ENCODE measurements around the gene PTTG1IP. TPM values are rescaled to one million over a fixed set of nuclear protein-coding genes. Genes with fewer than 3 reads are reported as not detected.
A peak's percentile ranks its signal among the peaks of the same experiment; 100 is the strongest.

The PTTG1IP gene
- total and polyA plus RNA-seq, 10 of the 15 experiments (the other 5 are each of a cell fraction or from before 2014, with no cell fraction given) = 2.4 to 56.4 (median 44.4) TPM

DNA sequence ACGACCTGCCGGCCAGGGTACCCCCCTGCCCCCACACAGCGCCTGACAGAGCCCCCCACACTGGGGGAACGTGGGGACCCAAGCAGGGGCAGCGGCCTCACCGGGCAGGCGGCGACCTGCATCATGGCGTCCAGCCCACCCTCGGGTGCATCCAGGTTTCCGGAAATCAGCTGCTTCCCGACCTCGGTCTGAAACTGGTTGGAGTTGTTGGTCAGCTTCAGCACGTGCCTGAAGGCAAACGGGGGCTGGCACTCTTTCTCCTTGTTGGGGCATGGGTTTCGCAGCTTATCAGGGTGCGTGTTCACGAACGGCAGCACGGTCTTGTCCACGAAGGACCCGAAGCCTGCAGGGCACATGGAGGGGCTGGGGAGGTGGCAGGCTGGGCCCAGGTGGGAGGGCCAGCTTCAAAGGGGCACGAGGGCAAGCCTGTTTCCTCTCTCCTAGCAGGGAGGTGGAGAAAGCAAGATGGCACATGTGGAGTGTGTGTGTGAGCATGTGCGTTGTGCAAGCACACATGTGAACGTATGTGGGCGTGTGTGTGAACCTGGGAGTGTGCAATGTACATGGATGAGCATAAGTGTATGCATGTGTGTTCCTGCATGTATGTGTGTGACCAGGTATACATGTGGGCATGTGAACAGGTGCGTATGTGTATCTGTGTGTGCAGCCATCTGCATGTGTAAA lies 28.0 kb upstream of the PTTG1IP start:
- Histone ChIP-seq H3K36me3 (ENCODE audit: control insufficient read depth in 2 of 2, insufficient read depth in 2 of 2, low read length in 1 of 2) (peaks cover 14 to 59% of the 10 kb centered on the region in 2 experiments), H3K27ac (ENCODE audit: control insufficient read depth, insufficient read depth) (no peak overlapping the region), H3K79me2 (ENCODE audit: control insufficient read depth, insufficient read depth, low read length) (no peaks in the 10 kb centered on the region), H3K9me3 (replicated peaks; ENCODE audit: control insufficient read depth, insufficient read depth, low read length) (no peaks in the 10 kb centered on the region), H2AFZ (ENCODE audit: control insufficient read depth, low read depth, low read length) (no peak overlapping the region), H3K27me3 (replicated peaks in 1 of 2; ENCODE audit: control insufficient read depth in 2 of 2, insufficient read depth in 2 of 2, low read length in 1 of 2) (no peaks in the 10 kb centered on the region), H3K4me2 (ENCODE audit: control insufficient read depth, insufficient read depth) (no peak overlapping the region), H3K4me1 (ENCODE audit: control insufficient read depth, insufficient read depth, low read length) (no peaks in the 10 kb centered on the region), H3K4me3 (no peak overlapping the region), H3K9ac (ENCODE audit: control insufficient read depth, insufficient read depth, low read length) (no peak overlapping the region), H4K20me1 (ENCODE audit: control insufficient read depth, insufficient read depth) (no peaks in the 10 kb centered on the region)
- ChIA-PET CTCF (no interaction called here), SMC1A (ENCODE audit: uncharacterized antibody, unreplicated experiment) (no interaction called here), RAD21 (ENCODE audit: unreplicated experiment) (no interaction called here), POLR2A (no interaction called here)
- FAIRE-seq = no peak
- in situ Hi-C loops (cut with MboI) (no loop called here), intact Hi-C loops (cut with micrococcal nuclease; ENCODE audit: unreplicated experiment) (no loop called here)
- no peak for DNase-seq (ENCODE audit: low read depth, low spot score)
- WGBS (ENCODE audit: insufficient coverage, insufficient replicate concordance, low lambda C conversion rate, missing lambda C conversion rate) = 88% methylated on average over 25 of the region's 27 CpGs
- no TSS peak for BruUV-seq (replicated peaks)
- no peak for ATAC-seq
- TF ChIP-seq ZNF592 (IDR thresholded peaks at IDR 0.05) (no peak), BCL3 (IDR thresholded peaks at IDR 0.05; ENCODE audit: borderline replicate concordance, insufficient read depth, low read depth, low read length, poor library complexity, severe bottlenecking) (peak; percentile 77), TCF3 (IDR thresholded peaks at IDR 0.05; ENCODE audit: borderline replicate concordance, insufficient read depth, low read depth, low read length) (peak; percentile 17; the same call in 1 of the 2 replicates)
